HG02852 (cell line): ENCODE data around the gene DNAJA4.

Experiments
- ATAC-seq: cut with Tn5 transposase; IDR thresholded peaks from one replicate; pipeline ENCODE4 v1.9.1; 2021; ENCODE audit warnings: mild to moderate bottlenecking, moderate library complexity; ENCODE audit not compliant: unreplicated experiment

Gene DNAJA4

DNA sequence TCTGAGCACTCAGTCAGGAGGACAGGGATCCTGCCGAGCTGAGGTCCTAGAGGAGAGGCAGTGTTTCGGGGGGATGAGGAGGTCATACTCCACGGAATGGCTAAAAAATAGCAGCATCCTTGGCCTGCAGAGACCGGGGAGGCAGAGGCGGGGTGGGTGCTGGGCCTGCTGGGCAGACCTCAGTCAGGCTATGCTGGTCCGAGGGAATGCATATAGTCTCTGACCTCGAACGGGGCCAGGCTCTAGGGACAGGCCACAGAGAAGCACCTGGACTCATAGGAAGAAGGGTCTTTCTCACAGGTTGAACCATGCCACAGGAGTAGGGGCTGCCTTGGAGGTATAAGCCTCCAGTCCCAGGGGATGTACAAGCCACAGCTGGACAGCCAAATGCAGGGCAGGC lies 49.0 kb downstream of the DNAJA4 start:
- ATAC-seq = no peak

- ATAC-seq = no peak
Measured at GRCh38 chr15:78314181-78314581, 49.8 kb downstream of the DNAJA4 start.

- peak; percentile 66 for ATAC-seq
Measured at GRCh38 chr15:78315686-78316282, 51.4 kb downstream of the DNAJA4 start.

GRCh38 chr15:78316283-78317083 lies 52.1 kb downstream of the DNAJA4 start:
- peak; percentile 84 for ATAC-seq

GRCh38 chr15:78317145-78317836 lies 52.9 kb downstream of the DNAJA4 start:
- ATAC-seq = no peak

- ATAC-seq = no peak
Measured at GRCh38 chr15:78319588-78319987, 55.2 kb downstream of the DNAJA4 start.

- ATAC-seq = no peak
Measured at GRCh38 chr15:78320183-78320582, 55.8 kb downstream of the DNAJA4 start.

DNA sequence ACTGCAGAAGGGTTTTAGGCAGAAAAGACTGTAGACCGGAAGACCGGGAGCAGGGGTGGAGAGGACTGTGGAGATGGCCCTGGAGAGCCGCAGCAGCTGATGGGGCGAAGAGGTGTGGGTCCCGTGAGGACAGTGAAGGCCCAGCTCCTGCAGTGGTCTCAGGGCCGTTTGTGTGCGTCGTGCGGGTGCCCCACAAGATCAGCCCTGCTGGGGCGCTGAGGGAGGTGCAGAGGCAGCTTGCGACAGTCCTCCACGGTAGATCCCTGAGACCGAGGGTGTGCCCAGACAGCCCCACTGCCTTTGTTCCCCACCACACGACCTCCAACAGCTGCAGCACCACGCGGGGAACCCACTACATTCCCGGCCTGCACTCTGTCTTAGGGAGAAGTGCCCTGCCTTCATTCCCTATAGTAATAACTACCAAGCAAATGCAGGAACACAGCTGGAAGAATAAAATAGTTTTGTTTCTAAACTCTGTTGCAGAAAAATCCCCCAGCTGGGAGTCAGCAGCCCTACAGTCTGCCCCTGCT lies 56.7 kb downstream of the DNAJA4 start:
- no peak for ATAC-seq

DNA sequence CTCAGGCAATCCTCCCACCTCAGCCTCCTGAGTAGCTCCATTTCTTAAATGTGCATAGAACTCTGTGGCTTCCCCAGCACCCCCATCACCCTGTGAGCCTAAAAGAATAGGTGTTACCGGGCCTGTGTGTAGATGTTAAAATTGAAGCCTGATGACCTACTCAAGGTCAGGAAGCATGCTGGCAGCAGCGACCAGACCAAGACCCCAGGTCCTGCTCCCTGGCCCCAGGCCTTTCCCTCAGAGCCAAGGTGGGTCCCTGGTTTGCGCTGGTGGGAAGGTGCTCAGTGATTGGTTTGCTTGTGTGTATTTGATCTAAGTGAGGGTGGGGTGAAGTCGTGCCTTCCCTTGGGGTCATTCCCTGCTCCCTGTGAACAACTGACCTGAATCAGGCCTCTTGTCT lies 57.4 kb downstream of the DNAJA4 start:
- no peak for ATAC-seq

DNA sequence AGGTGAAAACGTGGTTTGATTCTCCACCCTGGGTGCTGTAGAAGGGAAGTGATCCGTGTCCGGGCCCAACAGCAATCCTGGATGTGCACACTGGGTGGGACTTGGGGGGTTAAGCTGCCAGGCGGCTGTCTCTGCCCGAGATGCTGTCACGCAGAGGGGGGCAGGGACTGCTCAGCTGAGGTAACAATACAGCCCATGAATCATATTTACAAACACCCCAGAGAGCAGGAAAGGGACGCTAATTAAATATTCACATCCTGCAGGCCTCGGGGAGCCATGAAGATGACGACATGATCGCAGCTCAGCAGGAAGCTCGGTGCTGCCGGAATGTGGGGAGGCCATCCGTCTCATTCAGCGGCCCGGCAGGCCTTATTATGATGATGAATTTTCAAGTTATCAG lies 57.9 kb downstream of the DNAJA4 start:
- no peak for ATAC-seq

DNA sequence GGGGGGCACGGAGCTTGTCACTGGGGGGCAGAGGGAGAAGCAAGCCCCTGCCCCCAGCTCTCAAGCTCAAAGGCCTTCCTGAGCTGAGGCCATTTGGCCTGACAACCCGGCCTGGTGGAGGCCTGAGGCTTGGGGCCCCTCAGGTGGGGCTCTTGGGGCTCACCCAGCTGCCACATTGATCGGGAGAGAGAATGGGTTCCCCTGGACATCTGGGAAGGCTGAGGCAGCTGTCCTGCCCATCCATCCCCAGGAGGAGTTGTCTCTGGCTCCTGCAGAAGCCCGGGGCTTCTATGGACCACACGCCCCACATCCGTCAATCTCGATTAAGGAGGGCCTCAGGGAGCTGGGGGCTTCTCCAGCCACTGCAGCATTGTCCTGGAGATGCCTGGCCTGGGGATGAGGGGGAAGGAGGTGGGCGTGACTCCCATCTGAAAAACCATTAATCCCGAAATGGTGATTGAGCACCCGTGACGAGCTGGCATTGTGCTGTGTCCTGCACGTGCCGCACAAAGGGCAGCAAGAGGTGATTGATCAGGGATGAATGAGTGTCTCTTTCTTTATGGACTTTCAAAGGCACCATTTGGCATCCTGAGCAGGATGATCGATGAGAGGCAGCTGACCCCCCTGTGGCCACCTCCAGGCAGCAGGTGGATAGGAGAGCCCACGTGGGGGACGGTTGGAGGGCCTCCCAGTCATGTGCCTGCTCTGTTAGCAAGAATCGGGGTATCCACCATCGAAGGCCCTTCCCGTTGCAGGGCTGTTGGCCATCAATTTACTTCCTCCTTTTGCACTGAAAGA lies 58.6 kb downstream of the DNAJA4 start:
- no peak for ATAC-seq

GRCh38 chr15:78323693-78324092 lies 59.3 kb downstream of the DNAJA4 start:
- no peak for ATAC-seq

- no peak for ATAC-seq
Measured at GRCh38 chr15:78324144-78324543, 59.8 kb downstream of the DNAJA4 start.

DNA sequence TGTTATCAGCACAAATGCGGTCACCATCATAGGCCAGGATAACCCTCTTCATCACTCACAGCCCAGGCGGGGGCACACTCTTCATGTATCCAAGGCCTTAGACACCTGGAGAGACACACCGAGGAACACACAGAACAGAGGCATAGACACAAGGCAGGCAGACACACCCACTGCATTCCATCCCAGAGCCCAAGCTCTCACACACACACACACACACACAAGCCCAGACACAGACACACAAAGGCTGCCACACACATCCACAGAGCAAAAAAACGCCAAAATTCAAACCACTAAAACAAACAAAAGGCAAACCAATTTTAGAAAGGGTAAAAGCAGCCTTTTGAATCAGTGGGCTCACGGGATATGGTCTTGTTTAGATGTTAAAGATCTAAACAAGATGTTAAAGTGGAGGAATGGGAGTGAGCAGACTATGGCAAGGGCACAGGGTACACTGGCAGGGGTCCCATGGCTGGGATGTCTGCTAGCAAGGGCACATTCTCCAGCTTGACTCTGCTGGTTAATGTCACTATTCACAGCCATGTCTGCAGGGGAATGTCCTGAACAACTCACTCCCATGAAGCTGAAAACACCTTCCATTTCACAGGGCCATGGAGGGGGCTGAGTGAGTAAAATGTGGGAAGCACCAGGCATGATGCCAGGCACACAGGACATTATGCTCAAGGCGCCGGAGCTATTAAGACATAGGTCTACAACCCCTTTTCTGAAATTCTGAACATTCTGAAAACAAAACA lies 60.9 kb downstream of the DNAJA4 start:
- ATAC-seq = no peak

- ATAC-seq = no peak
Measured at GRCh38 chr15:78327466-78327865, 63.1 kb downstream of the DNAJA4 start.

DNA sequence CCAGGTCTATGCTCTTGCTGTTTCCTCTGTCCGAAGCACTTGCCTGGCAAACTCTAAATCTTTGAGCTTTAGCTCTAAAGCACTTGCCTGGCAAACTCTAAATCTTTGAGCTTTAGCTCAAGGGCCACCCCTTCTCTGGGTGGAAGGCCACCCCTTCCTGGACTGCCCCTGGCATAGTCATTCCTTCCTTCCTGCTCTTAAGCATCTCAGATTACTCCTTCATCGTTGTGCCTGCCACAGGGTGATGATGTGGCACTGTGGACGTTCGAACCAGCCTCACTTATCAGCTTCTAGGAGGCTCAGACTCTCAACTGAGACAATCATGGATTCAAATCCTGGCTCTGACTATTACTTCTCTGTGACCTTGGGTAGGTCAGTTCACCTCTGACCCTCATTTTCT lies 65.3 kb downstream of the DNAJA4 start:
- no peak for ATAC-seq
